ENCODE measurements around the gene CARD10.

The CARD10 gene

DNA sequence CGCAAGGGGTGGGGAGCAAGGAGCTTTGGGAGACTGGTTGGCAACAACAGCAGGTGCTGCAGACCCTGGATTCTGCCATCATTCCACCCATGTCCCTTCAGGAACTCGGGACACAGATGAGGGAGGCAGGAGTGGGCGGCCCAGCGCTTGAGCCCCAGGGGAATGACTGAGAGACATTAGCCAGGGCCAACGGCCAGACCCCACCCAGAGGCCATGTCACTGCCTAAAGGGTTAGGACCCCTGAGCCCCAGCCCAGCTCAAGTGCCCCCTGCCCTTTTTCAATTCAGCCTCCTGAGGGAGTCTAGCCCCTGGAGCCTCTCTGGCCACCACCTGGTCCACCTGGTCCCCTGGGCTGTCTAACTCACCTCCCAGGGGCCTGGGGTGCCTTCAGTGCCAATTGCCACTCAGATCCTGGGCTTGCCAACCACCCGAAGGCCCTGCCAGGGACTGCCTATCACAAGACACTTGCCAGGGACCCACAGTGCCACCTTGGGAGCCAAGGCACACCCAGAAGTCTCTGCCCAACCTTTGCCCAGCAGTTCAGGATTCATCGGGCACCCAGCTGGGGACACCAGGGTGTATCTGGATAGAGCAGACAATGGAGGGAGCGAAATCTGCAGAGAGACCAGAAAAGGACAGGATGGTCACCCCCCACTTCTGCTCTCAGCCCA, 49.7 kb downstream of the CARD10 start:
- TF ChIP-seq RAD21 (IDR thresholded peaks at IDR 0.05; ENCODE audit: low read depth) (no peak), TCF12 (IDR thresholded peaks at IDR 0.05; ENCODE audit: low read depth) (no peak)
- TF ChIP-seq, protein P1, sequence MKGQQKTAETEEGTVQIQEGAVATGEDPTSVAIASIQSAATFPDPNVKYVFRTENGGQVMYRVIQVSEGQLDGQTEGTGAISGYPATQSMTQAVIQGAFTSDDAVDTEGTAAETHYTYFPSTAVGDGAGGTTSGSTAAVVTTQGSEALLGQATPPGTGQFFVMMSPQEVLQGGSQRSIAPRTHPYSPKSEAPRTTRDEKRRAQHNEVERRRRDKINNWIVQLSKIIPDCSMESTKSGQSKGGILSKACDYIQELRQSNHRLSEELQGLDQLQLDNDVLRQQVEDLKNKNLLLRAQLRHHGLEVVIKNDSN (IDR thresholded peaks at IDR 0.05): no peak
- TF ChIP-seq, protein P2, sequence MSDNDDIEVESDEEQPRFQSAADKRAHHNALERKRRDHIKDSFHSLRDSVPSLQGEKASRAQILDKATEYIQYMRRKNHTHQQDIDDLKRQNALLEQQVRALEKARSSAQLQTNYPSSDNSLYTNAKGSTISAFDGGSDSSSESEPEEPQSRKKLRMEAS (IDR thresholded peaks at IDR 0.05): no peak

DNA sequence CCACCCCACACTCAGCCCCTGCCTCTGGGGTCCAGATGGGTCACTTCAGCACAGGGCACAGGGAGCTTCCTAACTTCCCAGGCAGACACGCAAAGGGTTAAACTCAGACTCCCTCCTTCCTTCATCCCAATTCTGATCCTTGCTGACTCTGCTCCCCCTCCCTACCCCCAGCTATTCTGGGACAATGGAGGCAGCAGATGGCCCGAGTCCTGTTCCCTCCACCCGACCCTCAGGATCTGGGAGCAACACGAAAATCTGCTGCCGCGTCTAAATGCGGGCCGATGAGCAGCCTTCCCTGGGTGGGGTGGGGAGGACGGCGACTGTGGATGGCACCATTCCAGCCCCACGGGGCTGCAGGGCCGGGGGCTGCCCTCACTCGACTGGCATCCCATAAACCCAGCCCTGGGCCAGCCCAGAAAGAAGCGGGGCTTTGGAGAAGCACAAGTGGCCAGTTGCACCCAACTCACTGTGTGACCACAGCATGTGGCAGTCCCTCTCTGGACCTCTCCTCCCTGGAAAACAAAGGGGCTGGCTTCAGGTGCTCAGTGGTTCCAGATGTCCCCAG, 51.7 kb downstream of the CARD10 start:
- TF ChIP-seq NFIC (IDR thresholded peaks at IDR 0.05): no peak
- TF ChIP-seq, protein P3, sequence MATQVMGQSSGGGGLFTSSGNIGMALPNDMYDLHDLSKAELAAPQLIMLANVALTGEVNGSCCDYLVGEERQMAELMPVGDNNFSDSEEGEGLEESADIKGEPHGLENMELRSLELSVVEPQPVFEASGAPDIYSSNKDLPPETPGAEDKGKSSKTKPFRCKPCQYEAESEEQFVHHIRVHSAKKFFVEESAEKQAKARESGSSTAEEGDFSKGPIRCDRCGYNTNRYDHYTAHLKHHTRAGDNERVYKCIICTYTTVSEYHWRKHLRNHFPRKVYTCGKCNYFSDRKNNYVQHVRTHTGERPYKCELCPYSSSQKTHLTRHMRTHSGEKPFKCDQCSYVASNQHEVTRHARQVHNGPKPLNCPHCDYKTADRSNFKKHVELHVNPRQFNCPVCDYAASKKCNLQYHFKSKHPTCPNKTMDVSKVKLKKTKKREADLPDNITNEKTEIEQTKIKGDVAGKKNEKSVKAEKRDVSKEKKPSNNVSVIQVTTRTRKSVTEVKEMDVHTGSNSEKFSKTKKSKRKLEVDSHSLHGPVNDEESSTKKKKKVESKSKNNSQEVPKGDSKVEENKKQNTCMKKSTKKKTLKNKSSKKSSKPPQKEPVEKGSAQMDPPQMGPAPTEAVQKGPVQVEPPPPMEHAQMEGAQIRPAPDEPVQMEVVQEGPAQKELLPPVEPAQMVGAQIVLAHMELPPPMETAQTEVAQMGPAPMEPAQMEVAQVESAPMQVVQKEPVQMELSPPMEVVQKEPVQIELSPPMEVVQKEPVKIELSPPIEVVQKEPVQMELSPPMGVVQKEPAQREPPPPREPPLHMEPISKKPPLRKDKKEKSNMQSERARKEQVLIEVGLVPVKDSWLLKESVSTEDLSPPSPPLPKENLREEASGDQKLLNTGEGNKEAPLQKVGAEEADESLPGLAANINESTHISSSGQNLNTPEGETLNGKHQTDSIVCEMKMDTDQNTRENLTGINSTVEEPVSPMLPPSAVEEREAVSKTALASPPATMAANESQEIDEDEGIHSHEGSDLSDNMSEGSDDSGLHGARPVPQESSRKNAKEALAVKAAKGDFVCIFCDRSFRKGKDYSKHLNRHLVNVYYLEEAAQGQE (IDR thresholded peaks at IDR 0.05; ENCODE audit: low read depth): no peak
- no peak for TF ChIP-seq RAD21 (IDR thresholded peaks at IDR 0.05; ENCODE audit: low read depth)
- no peak for TF ChIP-seq YY1 (IDR thresholded peaks at IDR 0.05; ENCODE audit: low read depth)

DNA sequence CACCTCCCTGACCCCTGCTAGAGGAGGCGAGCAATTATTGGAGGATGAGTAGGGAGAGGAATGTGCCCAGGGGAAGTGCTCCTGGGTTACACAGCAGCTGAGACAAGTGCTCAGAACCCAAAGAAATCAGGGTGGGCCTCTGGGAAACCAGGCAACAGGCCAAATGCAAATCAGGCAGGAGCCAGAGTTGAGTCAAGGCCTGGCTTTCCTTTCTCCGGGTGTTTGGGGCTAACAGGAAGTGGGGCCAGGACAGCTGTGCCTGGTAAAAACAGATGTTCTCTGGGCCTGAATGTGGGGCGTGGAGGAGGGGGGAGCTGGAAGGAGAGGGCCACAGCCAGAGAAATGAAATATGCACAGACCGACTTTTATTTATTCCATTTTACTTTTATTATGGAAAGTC, 55.0 kb downstream of the CARD10 start:
- TF ChIP-seq TCF12 (IDR thresholded peaks at IDR 0.05; ENCODE audit: low read depth): no peak
- no peak for TF ChIP-seq NFIC (IDR thresholded peaks at IDR 0.05)
- no peak for TF ChIP-seq RAD21 (IDR thresholded peaks at IDR 0.05; ENCODE audit: low read depth)
- TF ChIP-seq YY1 (IDR thresholded peaks at IDR 0.05; ENCODE audit: low read depth): no peak
- TF ChIP-seq EP300 (IDR thresholded peaks at IDR 0.05; ENCODE audit: borderline replicate concordance): no peak
- TF ChIP-seq TEAD4 (IDR thresholded peaks at IDR 0.05): no peak
- TF ChIP-seq, protein P3 (IDR thresholded peaks at IDR 0.05; ENCODE audit: low read depth): no peak
- TF ChIP-seq FOXM1 (IDR thresholded peaks at IDR 0.05; ENCODE audit: borderline replicate concordance, low read depth): no peak
- TF ChIP-seq CEBPB (IDR thresholded peaks at IDR 0.05): no peak
- TF ChIP-seq, protein P1 (IDR thresholded peaks at IDR 0.05): no peak
- no peak for TF ChIP-seq CREB1 (IDR thresholded peaks at IDR 0.05; ENCODE audit: low read depth)
- TF ChIP-seq EGR1 (IDR thresholded peaks at IDR 0.05): no peak
- TF ChIP-seq ZBTB7A (IDR thresholded peaks at IDR 0.05; ENCODE audit: low read depth): no peak
- TF ChIP-seq, protein P2 (IDR thresholded peaks at IDR 0.05): no peak
- TF ChIP-seq TAF1 (IDR thresholded peaks at IDR 0.05; ENCODE audit: low read depth): no peak

DNA sequence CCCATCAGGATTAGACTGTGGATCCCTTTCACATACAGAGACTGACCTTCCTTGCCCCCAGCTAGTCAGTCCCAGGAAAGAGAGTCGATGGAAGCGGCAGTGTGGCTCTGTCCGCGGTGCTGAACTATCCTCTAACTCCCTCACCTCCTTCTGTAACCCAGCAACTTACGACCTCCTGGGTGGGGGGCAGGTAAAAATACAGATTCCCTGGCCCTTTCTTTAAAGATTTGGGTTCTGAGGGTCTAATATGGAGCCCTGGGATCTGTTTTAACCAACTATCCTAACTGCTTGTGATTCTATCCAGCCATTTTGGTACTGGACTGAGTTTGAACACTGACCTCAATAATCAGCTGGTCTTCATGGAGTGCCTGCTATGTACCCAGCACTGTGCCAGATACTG, 56.2 kb downstream of the CARD10 start:
- TF ChIP-seq, protein P3 (IDR thresholded peaks at IDR 0.05; ENCODE audit: low read depth): peak; percentile 95
- no peak for TF ChIP-seq CREB1 (IDR thresholded peaks at IDR 0.05; ENCODE audit: low read depth)

DNA sequence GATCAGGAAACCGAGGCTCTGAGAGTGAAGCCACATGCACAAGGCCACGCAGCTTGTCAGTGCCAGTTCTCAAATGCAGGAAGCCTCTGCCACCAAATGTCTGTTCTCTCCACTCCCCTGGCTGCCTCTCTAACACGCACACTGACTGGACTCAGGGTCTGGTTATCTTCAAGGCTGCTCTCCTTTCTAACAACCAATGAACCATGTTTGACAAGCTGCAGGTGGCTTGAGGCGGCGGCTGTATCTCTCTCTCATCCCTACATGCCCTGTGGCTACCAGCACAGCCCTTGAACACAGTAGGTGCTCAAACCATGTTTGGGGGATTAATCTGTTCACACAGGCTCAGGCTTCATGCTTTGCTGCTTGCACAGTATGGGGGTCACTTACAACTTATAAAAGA, 56.8 kb downstream of the CARD10 start:
- no peak for TF ChIP-seq EP300 (IDR thresholded peaks at IDR 0.05; ENCODE audit: borderline replicate concordance)
- no peak for TF ChIP-seq EGR1 (IDR thresholded peaks at IDR 0.05)
- TF ChIP-seq, protein P3 (IDR thresholded peaks at IDR 0.05; ENCODE audit: low read depth): no peak
- no peak for TF ChIP-seq RAD21 (IDR thresholded peaks at IDR 0.05; ENCODE audit: low read depth)
- no peak for TF ChIP-seq TEAD4 (IDR thresholded peaks at IDR 0.05)
- TF ChIP-seq NFIC (IDR thresholded peaks at IDR 0.05): no peak
- TF ChIP-seq, protein P1 (IDR thresholded peaks at IDR 0.05): no peak
- TF ChIP-seq CEBPB (IDR thresholded peaks at IDR 0.05): no peak
- TF ChIP-seq, protein P2 (IDR thresholded peaks at IDR 0.05): no peak
- TF ChIP-seq ZBTB7A (IDR thresholded peaks at IDR 0.05; ENCODE audit: low read depth): no peak
- no peak for TF ChIP-seq FOXM1 (IDR thresholded peaks at IDR 0.05; ENCODE audit: borderline replicate concordance, low read depth)
- TF ChIP-seq CREB1 (IDR thresholded peaks at IDR 0.05; ENCODE audit: low read depth): no peak
- no peak for TF ChIP-seq YY1 (IDR thresholded peaks at IDR 0.05; ENCODE audit: low read depth)
- TF ChIP-seq TCF12 (IDR thresholded peaks at IDR 0.05; ENCODE audit: low read depth): no peak
- no peak for TF ChIP-seq TAF1 (IDR thresholded peaks at IDR 0.05; ENCODE audit: low read depth)
